ENCODE results near the gene UFC1. TPM values are rescaled to one million over a fixed set of nuclear protein-coding genes. Genes with fewer than 3 reads are reported as not detected.

The UFC1 gene
- total and polyA plus RNA-seq, 2 of the 13 experiments (the other 11 are each of a cell fraction or from before 2014, with no cell fraction given): 72.8 to 85.2 TPM

GRCh38 chr1:161172776-161173376 lies 19.1 kb downstream of the UFC1 start:
- Histone ChIP-seq H3K9ac (ENCODE audit: insufficient read depth, low read depth, low read length) (no peak overlapping the region), H3K4me3 (replicated peaks in 1 of 3; ENCODE audit: insufficient read depth in 1 of 3, low read depth in 2 of 3, low read length in 3 of 3) (no peak overlapping the region), H3K36me3 (replicated peaks in 1 of 2; ENCODE audit: control insufficient read depth in 1 of 2, insufficient read depth in 2 of 2, low read length in 2 of 2) (peaks cover 11 to 43% of the 10 kb centered on the region in 2 experiments), H3K79me2 (ENCODE audit: insufficient read depth, low read length) (peaks cover 10% of the 10 kb centered on the region), H3K27ac (ENCODE audit: extremely low read length, insufficient read depth, low read length) (no peak overlapping the region), H3K9me3 (ENCODE audit: low read length) (no peaks in the 10 kb centered on the region), H4K20me1 (ENCODE audit: insufficient read depth, low read length) (no peaks in the 10 kb centered on the region), H2AFZ (ENCODE audit: low read length) (no peak overlapping the region), H3K4me2 (ENCODE audit: low read depth, low read length) (no peak overlapping the region), H3K4me1 (ENCODE audit: insufficient read depth, low read length) (peaks cover 13% of the 10 kb centered on the region), H3K27me3 (ENCODE audit: control insufficient read depth in 1 of 2, insufficient read depth in 2 of 2, low read length in 2 of 2) (no peaks in the 10 kb centered on the region; a peak in 1 of 5 replicates)
- no peak for DNase-seq (ENCODE audit: low spot score)
- 88% methylated on average over 4 of the region's 4 CpGs for WGBS (ENCODE audit: low lambda C conversion rate)
- no peak for FAIRE-seq
- in situ Hi-C loops (cut with HindIII; ENCODE audit: extremely low pct_ligation_motif_present, low pct_unique_long_range_greater_than_20kb): no loop called here
- intact Hi-C loops (cut with micrococcal nuclease; ENCODE audit: unreplicated experiment): no loop called here
- BruUV-seq (replicated peaks): no TSS peak
- CTCF ChIA-PET (ENCODE audit: low intra/inter-chr PET ratio, low total read pairs): no interaction called here
- POLR2A ChIA-PET: no interaction called here
- TF ChIP-seq MXD1 (CRISPR knock-in tag; IDR thresholded peaks at IDR 0.05): no peak
- TF ChIP-seq XRCC5 (optimal IDR thresholded peaks at IDR 0.05; ENCODE audit: low read length): no peak
- no peak for ATAC-seq

- DNase-seq (ENCODE audit: low spot score): no peak
- Histone ChIP-seq H3K4me2 (ENCODE audit: low read depth, low read length) (no peak overlapping the region), H3K9ac (ENCODE audit: insufficient read depth, low read depth, low read length) (no peak overlapping the region), H3K4me3 (replicated peaks in 1 of 3; ENCODE audit: insufficient read depth in 1 of 3, low read depth in 2 of 3, low read length in 3 of 3) (no peak overlapping the region), H3K36me3 (replicated peaks in 1 of 2; ENCODE audit: control insufficient read depth in 1 of 2, insufficient read depth in 2 of 2, low read length in 2 of 2) (peaks cover 11 to 43% of the 10 kb centered on the region in 2 experiments), H3K9me3 (ENCODE audit: low read length) (no peaks in the 10 kb centered on the region), H3K27me3 (ENCODE audit: control insufficient read depth in 1 of 2, insufficient read depth in 2 of 2, low read length in 2 of 2) (no peaks in the 10 kb centered on the region; a peak in 1 of 5 replicates), H3K79me2 (ENCODE audit: insufficient read depth, low read length) (peaks cover 10% of the 10 kb centered on the region), H3K4me1 (ENCODE audit: insufficient read depth, low read length) (peaks cover 19% of the 10 kb centered on the region), H2AFZ (ENCODE audit: low read length) (no peak overlapping the region), H3K27ac (ENCODE audit: extremely low read length, insufficient read depth, low read length) (no peak overlapping the region), H4K20me1 (ENCODE audit: insufficient read depth, low read length) (no peaks in the 10 kb centered on the region)
- 97% methylated on average over 11 of the region's 11 CpGs for WGBS (ENCODE audit: low lambda C conversion rate)
- in situ Hi-C loops (cut with HindIII; ENCODE audit: extremely low pct_ligation_motif_present, low pct_unique_long_range_greater_than_20kb) (no loop called here), intact Hi-C loops (cut with micrococcal nuclease; ENCODE audit: unreplicated experiment) (no loop called here)
- ChIA-PET CTCF (ENCODE audit: low intra/inter-chr PET ratio, low total read pairs) (no interaction called here), POLR2A (no interaction called here)
- BruUV-seq (replicated peaks): no TSS peak
- TF ChIP-seq, protein P1, sequence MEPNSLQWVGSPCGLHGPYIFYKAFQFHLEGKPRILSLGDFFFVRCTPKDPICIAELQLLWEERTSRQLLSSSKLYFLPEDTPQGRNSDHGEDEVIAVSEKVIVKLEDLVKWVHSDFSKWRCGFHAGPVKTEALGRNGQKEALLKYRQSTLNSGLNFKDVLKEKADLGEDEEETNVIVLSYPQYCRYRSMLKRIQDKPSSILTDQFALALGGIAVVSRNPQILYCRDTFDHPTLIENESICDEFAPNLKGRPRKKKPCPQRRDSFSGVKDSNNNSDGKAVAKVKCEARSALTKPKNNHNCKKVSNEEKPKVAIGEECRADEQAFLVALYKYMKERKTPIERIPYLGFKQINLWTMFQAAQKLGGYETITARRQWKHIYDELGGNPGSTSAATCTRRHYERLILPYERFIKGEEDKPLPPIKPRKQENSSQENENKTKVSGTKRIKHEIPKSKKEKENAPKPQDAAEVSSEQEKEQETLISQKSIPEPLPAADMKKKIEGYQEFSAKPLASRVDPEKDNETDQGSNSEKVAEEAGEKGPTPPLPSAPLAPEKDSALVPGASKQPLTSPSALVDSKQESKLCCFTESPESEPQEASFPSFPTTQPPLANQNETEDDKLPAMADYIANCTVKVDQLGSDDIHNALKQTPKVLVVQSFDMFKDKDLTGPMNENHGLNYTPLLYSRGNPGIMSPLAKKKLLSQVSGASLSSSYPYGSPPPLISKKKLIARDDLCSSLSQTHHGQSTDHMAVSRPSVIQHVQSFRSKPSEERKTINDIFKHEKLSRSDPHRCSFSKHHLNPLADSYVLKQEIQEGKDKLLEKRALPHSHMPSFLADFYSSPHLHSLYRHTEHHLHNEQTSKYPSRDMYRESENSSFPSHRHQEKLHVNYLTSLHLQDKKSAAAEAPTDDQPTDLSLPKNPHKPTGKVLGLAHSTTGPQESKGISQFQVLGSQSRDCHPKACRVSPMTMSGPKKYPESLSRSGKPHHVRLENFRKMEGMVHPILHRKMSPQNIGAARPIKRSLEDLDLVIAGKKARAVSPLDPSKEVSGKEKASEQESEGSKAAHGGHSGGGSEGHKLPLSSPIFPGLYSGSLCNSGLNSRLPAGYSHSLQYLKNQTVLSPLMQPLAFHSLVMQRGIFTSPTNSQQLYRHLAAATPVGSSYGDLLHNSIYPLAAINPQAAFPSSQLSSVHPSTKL (CRISPR knock-in tag; IDR thresholded peaks at IDR 0.05): no peak
- TF ChIP-seq NFE2L2 (IDR thresholded peaks at IDR 0.05; ENCODE audit: low read length) (no peak), RAD21 (CRISPR knock-in tag; IDR thresholded peaks at IDR 0.05) (no peak), ZNF850 (CRISPR knock-in tag; conservative IDR thresholded peaks at IDR 0.05) (no peak), ZKSCAN1 (IDR thresholded peaks at IDR 0.05; ENCODE audit: low read length) (no peak)
- no peak for ATAC-seq
- FAIRE-seq: no peak
Observed at GRCh38 chr1:161173711-161174110, 19.9 kb downstream of the UFC1 start.

Measured in HepG2 (cell line).